Neural cell (in vitro differentiated cells): Measurements from ENCODE around the gene PLCB1.

Experiments used
- CTCF ChIP-seq: fragments of 450-650 bp; IDR thresholded peaks from 2 replicates; pipeline ENCODE4 v1.5.1; 2014; ENCODE audit warnings: antibody characterized with exemption, mild to moderate bottlenecking, moderate library complexity; ENCODE audit not compliant: poor library complexity, severe bottlenecking
- EP300 ChIP-seq: fragments of 450-650 bp; conservative IDR thresholded peaks from 2 replicates; pipeline ENCODE4 v1.6.1; 2014; ENCODE audit warnings: antibody characterized with exemption, mild to moderate bottlenecking, moderate library complexity; ENCODE audit not compliant: poor library complexity, severe bottlenecking
- EZH2 ChIP-seq: fragments of 200-600, 300-800 bp; shearing (Covaris generic), sonication (generic); IDR thresholded peaks from 2 replicates; pipeline ENCODE4 v1.6.1; 2014; ENCODE audit warnings: antibody characterized with exemption, low read length, borderline replicate concordance, mild to moderate bottlenecking; ENCODE audit not compliant: insufficient read depth, poor library complexity, severe bottlenecking
- POLR2AphosphoS5 ChIP-seq: IDR thresholded peaks from 2 replicates; pipeline ENCODE4 v1.6.1; 2012

DNA sequence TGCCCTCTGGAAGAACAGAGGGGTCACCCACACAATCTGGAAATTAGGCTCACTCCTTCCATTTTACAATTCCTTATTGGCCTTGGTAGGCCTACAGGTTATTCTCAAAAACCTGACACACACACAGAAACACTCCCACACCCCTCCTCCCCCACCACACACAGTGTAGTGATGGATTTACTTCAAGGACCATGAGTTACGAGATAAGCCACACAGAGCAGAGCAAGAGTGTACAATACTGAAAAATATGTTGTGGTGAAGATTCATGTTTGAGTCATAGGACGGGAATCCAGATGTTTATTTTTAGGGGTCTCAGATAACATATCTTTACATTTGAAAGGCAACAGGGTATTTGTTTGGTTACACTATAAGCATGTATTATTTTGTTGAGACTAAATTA is 291.9 kb downstream of the PLCB1 start:
- TF ChIP-seq EZH2, result no peak
- no peak for TF ChIP-seq CTCF
- TF ChIP-seq POLR2AphosphoS5, result no peak
- no peak for TF ChIP-seq EP300
